ENCODE data around the gene CABYR. TPM values are rescaled to one million over a fixed set of nuclear protein-coding genes. Genes with fewer than 3 reads are reported as not detected.

The CABYR gene
- total and polyA plus RNA-seq, 7 donors = 0.04 to 1.2 (median 0.21) TPM; not detected in 4

DNA sequence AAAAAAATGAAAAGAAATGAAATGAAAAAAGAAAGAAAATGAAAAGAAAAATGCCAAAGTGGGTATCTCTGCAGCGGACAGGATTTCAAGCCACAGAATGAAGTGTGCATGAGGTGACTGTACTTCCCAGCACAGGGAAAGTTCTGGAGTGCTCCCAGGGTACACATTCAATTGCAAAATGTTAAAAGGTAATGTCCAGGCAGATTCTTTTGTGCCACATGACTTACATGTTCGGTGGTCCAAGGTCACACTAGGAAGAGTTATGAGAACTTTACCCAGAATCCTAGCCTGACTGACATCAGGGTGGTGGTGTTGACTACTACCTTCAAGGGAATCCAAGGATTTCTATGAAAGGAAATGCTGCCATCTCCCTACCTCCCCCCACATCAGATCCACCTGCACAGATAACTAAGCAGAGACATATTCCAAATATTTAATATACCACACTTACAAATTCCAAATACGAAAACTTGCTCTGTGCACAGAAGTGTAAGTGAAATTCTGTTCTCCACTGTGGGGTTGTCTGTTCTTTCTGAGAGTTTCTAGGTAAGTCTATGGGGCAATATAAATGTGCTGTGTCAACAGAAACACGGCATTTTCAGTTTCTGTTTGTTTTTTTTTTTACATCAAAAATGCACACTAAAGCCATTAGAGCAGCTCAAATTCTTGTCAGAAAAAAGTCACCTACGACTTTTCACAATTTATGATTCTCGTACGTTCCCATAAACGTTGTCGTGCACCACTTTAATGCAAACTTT is 56.6 kb downstream of the CABYR start:
- intact Hi-C loops (cut with DNase I) = no loop called here
- WGBS, 3 donors = 90 to 95% (median 94%) methylated on average over 9 of the region's 9 CpGs
- ATAC-seq = no peak
- Histone ChIP-seq H3K4me3 (no peak overlapping the region), H3K27me3 (ENCODE audit: insufficient read depth in 3 of 3, low read length in 2 of 3) (no peaks in the 10 kb centered on the region), H3K36me3 (ENCODE audit: insufficient read depth in 1 of 2, low read depth in 1 of 2) (no peaks in the 10 kb centered on the region), H3K27ac (no peak overlapping the region), H3K9me3 (no peaks in the 10 kb centered on the region), H3K4me1 (peaks cover 60% of the 10 kb centered on the region)
- DNase-seq = no peak
- TF ChIP-seq, protein P1, sequence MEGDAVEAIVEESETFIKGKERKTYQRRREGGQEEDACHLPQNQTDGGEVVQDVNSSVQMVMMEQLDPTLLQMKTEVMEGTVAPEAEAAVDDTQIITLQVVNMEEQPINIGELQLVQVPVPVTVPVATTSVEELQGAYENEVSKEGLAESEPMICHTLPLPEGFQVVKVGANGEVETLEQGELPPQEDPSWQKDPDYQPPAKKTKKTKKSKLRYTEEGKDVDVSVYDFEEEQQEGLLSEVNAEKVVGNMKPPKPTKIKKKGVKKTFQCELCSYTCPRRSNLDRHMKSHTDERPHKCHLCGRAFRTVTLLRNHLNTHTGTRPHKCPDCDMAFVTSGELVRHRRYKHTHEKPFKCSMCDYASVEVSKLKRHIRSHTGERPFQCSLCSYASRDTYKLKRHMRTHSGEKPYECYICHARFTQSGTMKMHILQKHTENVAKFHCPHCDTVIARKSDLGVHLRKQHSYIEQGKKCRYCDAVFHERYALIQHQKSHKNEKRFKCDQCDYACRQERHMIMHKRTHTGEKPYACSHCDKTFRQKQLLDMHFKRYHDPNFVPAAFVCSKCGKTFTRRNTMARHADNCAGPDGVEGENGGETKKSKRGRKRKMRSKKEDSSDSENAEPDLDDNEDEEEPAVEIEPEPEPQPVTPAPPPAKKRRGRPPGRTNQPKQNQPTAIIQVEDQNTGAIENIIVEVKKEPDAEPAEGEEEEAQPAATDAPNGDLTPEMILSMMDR (IDR thresholded peaks at IDR 0.05) = no peak

DNA sequence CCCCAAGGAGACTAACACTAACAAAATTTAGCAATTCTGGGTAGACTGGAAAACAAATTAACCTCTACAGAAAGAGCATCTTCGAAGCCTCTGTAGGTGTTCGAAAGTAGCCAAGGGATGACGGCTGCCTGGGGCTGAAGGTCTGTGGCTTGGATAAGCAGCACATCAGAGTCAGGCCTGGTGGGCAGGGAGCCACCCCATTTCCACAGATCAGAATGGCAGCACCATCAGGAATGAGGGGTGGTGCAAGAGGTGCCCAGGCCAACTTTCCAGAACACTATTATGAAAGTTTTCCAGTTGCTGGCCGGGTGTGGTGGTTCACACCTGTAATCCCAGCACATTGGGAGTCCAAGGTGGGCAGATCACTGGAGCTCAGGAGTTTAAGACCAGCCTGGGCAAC is 57.9 kb downstream of the CABYR start:
- TF ChIP-seq, protein P1 (IDR thresholded peaks at IDR 0.05) = no peak
- intact Hi-C loops (cut with DNase I) = no loop called here
- Histone ChIP-seq H3K27me3 (ENCODE audit: insufficient read depth in 3 of 3, low read length in 2 of 3) (no peaks in the 10 kb centered on the region), H3K4me3 (no peak overlapping the region), H3K36me3 (ENCODE audit: insufficient read depth in 1 of 2, low read depth in 1 of 2) (no peaks in the 10 kb centered on the region), H3K27ac (peak overlapping the region; percentile 20), H3K4me1 (peaks cover 61% of the 10 kb centered on the region), H3K9me3 (no peaks in the 10 kb centered on the region)
- WGBS, 3 donors = 72 to 83% (median 74%) methylated on average over 4 of the region's 4 CpGs
- peak in 1 of 2 donors; percentile 66 for DNase-seq
- ATAC-seq = peak in 2 of 4 donors; percentile 66 to 74

DNA sequence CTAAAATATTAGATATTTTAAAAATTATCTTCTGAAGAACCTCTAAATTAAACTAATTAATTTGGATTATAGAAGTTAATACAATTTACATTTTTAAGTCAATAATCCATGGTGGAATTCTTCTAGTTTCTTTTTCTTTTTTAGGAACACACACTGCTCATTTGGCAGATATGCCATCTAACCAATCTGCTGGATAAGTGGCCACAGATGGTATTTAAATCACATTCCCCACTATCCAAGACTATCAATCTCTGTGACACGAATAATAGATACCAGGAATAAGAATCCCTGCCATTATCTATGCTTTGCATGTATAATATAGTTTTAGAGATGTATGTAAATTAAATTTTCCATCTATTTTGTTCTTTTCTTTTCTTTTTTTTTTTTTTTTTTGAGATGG is 58.5 kb downstream of the CABYR start:
- intact Hi-C loops (cut with DNase I) = no loop called here
- no peak overlapping the region for H3K4me3 ChIP-seq

DNA sequence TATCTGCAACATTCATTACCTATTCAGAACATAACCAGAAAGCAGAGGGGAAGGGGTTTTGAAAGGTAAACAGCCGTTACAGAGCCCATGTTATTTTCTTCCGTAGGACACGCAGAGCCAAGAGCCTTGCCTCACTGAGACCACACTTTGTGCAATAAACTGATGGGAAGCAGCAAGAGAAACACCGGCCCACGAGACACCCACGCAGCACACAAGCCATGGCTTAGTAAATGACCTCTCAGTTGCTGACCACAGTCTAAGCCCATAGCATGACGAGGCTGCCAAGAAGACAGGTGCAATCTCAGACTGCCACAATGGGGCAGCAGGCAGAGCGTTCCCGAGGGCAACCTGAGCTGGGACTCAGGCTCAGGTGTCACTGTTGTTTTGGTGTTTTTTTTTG is 59.6 kb downstream of the CABYR start:
- 30 to 33% (median 32%) methylated on average over 9 of the region's 9 CpGs for WGBS, 3 donors
- Histone ChIP-seq H3K9me3 (no peaks in the 10 kb centered on the region), H3K27ac (peak overlapping the region; percentile 74), H3K36me3 (ENCODE audit: insufficient read depth in 1 of 2, low read depth in 1 of 2) (no peaks in the 10 kb centered on the region), H3K4me1 (peaks cover 49% of the 10 kb centered on the region), H3K4me3 (no peak overlapping the region), H3K27me3 (ENCODE audit: insufficient read depth in 3 of 3, low read length in 2 of 3) (no peaks in the 10 kb centered on the region)
- ATAC-seq (peak; percentile 92 to 97 (median 94)), DNase-seq (peak; percentile 73 to 78)
- TF ChIP-seq, protein P1 (IDR thresholded peaks at IDR 0.05) = no peak
- intact Hi-C loops (cut with DNase I) = no loop called here

More for the DNA sequence above, 58.5 kb downstream of the CABYR start:
- H3K4me1 ChIP-seq = peaks cover 59% of the 10 kb centered on the region
- no peak for ATAC-seq
- TF ChIP-seq, protein P1 (IDR thresholded peaks at IDR 0.05) = no peak
- WGBS, 3 donors = 39 to 68% (median 56%) methylated on average over 1 of the region's 1 CpG
- peak overlapping the region; percentile 74 for H3K27ac ChIP-seq
- H3K9me3 ChIP-seq = no peaks in the 10 kb centered on the region
- no peaks in the 10 kb centered on the region for H3K27me3 ChIP-seq (ENCODE audit: insufficient read depth in 3 of 3, low read length in 2 of 3)
- no peak for DNase-seq
- H3K36me3 ChIP-seq (ENCODE audit: insufficient read depth in 1 of 2, low read depth in 1 of 2) = no peaks in the 10 kb centered on the region
